GM12872 (cell line): ENCODE data around the gene KY.

Experiments
- CTCF ChIP-seq: IDR thresholded peaks from 3 replicates; pipeline ENCODE4 v1.5.1; 2011; ENCODE audit warnings: low read depth, mild to moderate bottlenecking, low read length, moderate library complexity; ENCODE audit not compliant: insufficient read depth

The KY gene

GRCh38 chr3:134615743-134616142 is 35.1 kb downstream of the KY start:
- no peak for TF ChIP-seq CTCF

GRCh38 chr3:134614955-134615354 is 35.9 kb downstream of the KY start:
- no peak for TF ChIP-seq CTCF

GRCh38 chr3:134613006-134613520 is 37.8 kb downstream of the KY start:
- no peak for TF ChIP-seq CTCF

- no peak for TF ChIP-seq CTCF
Measured at GRCh38 chr3:134611516-134611915, 39.3 kb downstream of the KY start.

GRCh38 chr3:134610432-134611385 is 40.1 kb downstream of the KY start:
- no peak for TF ChIP-seq CTCF

- no peak for TF ChIP-seq CTCF
Measured at GRCh38 chr3:134609821-134610431, 40.9 kb downstream of the KY start.

- TF ChIP-seq CTCF: no peak
Measured at GRCh38 chr3:134608771-134609435, 41.9 kb downstream of the KY start.
